HCT116 (cell line): ENCODE results near the gene FGD3. TPM values are rescaled to one million over a fixed set of nuclear protein-coding genes. Genes with fewer than 3 reads are reported as not detected.

Experiments
- ATAC-seq: fragments of 200-7000 bp; cut with Tn5 transposase; 2 replicates; pipeline ENCODE4 v1.9.1; 2020; ENCODE audit warnings: mild to moderate bottlenecking, moderate library complexity
- BruUV-seq: library from RNA; stranded (reverse); fragments of 400-500 nt; replicated peaks from 2 replicates; lab custom pipeline; 2021; lab: Mats Ljungman, UMichigan
- CTCF ChIA-PET: fragments of 300-600 bp; sonication (Branson Sonifier 250); formaldehyde crosslinking; loops from one replicate; lab custom pipeline; 2021; ENCODE audit warnings: antibody characterized with exemption; lab: Charles Lee
- POLR2A ChIA-PET: fragments of 300-600, 350-600 bp; sonication (Branson Sonifier 250); formaldehyde crosslinking; loops from one replicate; lab custom pipeline; 2021; ENCODE audit warnings: antibody characterized with exemption; lab: Charles Lee
- RAD21 ChIA-PET, 2 experiments: fragments of 300-600 bp; sonication (Branson Sonifier 250); formaldehyde crosslinking; loops; one replicate each; lab custom pipeline; 2023; ENCODE audit warnings: low total read pairs in 2 of 2; ENCODE audit not compliant: uncharacterized antibody in 2 of 2, unreplicated experiment in 2 of 2, low non-redundant PET in 1 of 2; lab: Charles Lee
- DNase-seq: peaks from one replicate; pipeline ENCODE4 v3.0.0-alpha.2; 2010; ENCODE audit warnings: low read depth, low spot score
- H2AFZ ChIP-seq: fragments of 200-600 bp; shearing (Covaris generic), sonication (generic); 2 replicates; pipeline ENCODE4 v1.6.1; 2017; ENCODE audit warnings: low read depth, mixed run types, mixed read lengths, antibody characterized with exemption, low read length; ENCODE audit not compliant: poor library complexity, severe bottlenecking
- H3K27ac ChIP-seq: 2 replicates; pipeline ENCODE4 v1.5.1; 2012; ENCODE audit warnings: low read depth, low read length
- H3K27me3 ChIP-seq: fragments of 200-600 bp; sonication (generic); 2 replicates; pipeline ENCODE4 v1.6.1; 2016; ENCODE audit warnings: mixed run types, low read length, mixed read lengths; ENCODE audit not compliant: insufficient read depth
- H3K36me3 ChIP-seq, 2 experiments: fragments of 200-500 bp in 1 of 2; fragments of 200-600 bp in 1 of 2; sonication (Bioruptor generic) in 1 of 2; sonication (generic) in 1 of 2; 2 replicates each; pipeline versions ENCODE4 v1.5.1 to v1.6.1; 2014 to 2016; ENCODE audit warnings: low read length in 2 of 2, inconsistent platforms in 1 of 2, mixed read lengths in 1 of 2, mixed run types in 1 of 2; ENCODE audit not compliant: insufficient read depth in 2 of 2, control insufficient read depth in 1 of 2
- H3K4me1 ChIP-seq, 2 experiments: fragments of 200-600 bp in 1 of 2; sonication (generic) in 1 of 2; 2 replicates each; pipeline versions ENCODE4 v1.5.1 to v1.6.1; 2012 to 2017; ENCODE audit warnings: low read length in 2 of 2, inconsistent platforms in 1 of 2, mild to moderate bottlenecking in 1 of 2, mixed read lengths in 1 of 2, mixed run types in 1 of 2, moderate library complexity in 1 of 2; ENCODE audit not compliant: insufficient read depth in 2 of 2, control insufficient read depth in 1 of 2
- H3K4me2 ChIP-seq: fragments of 200-600 bp; sonication (generic); 2 replicates; pipeline ENCODE4 v1.6.1; 2017; ENCODE audit warnings: mixed run types, low read length, mixed read lengths
- H3K4me3 ChIP-seq, 2 experiments: fragments of 200-600 bp in 1 of 2; sonication (generic) in 1 of 2; replicated peaks in 1 of 2; 2 replicates each; pipeline ENCODE4 v1.5.1; 2011 to 2016; ENCODE audit warnings: low read length in 2 of 2, control low read depth in 1 of 2, low read depth in 1 of 2, mild to moderate bottlenecking in 1 of 2, mixed read lengths in 1 of 2, mixed run types in 1 of 2
- H3K79me2 ChIP-seq: fragments of 200-600 bp; sonication (generic); 2 replicates; pipeline ENCODE4 v1.6.1; 2017; ENCODE audit warnings: mild to moderate bottlenecking, mixed run types, low read length, moderate library complexity, mixed read lengths; ENCODE audit not compliant: insufficient read depth
- H3K9ac ChIP-seq: fragments of 200-600 bp; sonication (generic); 2 replicates; pipeline ENCODE4 v1.6.1; 2016; ENCODE audit warnings: low read length, mixed read lengths
- H3K9me2 ChIP-seq: fragments of 200-600 bp; sonication (generic), shearing (Covaris generic); 2 replicates; pipeline ENCODE4 v1.6.1; 2017; ENCODE audit warnings: mixed run types, mild to moderate bottlenecking, moderate library complexity; ENCODE audit not compliant: insufficient read depth
- H3K9me3 ChIP-seq, 2 experiments: fragments of 200-500 bp in 1 of 2; fragments of 200-600 bp in 1 of 2; sonication (Bioruptor generic) in 1 of 2; sonication (generic) in 1 of 2; 2 replicates each; pipeline ENCODE4 v1.6.1; 2014 to 2017; ENCODE audit warnings: low read length in 2 of 2, mixed read lengths in 2 of 2, inconsistent platforms in 1 of 2, low read depth in 1 of 2, mild to moderate bottlenecking in 1 of 2, mixed run types in 1 of 2, moderate library complexity in 1 of 2; ENCODE audit not compliant: control insufficient read depth in 1 of 2, insufficient read depth in 1 of 2
- H4K20me1 ChIP-seq: fragments of 200-600 bp; sonication (generic), shearing (Covaris generic); 2 replicates; pipeline ENCODE4 v1.6.1; 2017; ENCODE audit warnings: mixed run types, mild to moderate bottlenecking, moderate library complexity; ENCODE audit not compliant: insufficient read depth
- CBX3 ChIP-seq: IDR thresholded peaks from 2 replicates; pipeline ENCODE4 v1.6.1; 2012; ENCODE audit warnings: low read depth
- CEBPB ChIP-seq: IDR thresholded peaks from 2 replicates; pipeline ENCODE4 v1.6.1; 2012; ENCODE audit warnings: low read depth
- EGR1 ChIP-seq: IDR thresholded peaks from 2 replicates; pipeline ENCODE4 v1.6.1; 2012; ENCODE audit warnings: low read depth
- ELF1 ChIP-seq: IDR thresholded peaks from 2 replicates; pipeline ENCODE4 v1.6.1; 2012; ENCODE audit warnings: low read depth, borderline replicate concordance
- EZH2phosphoT487 ChIP-seq: fragments of 200-600 bp; IDR thresholded peaks from 2 replicates; pipeline ENCODE4 v1.6.1; 2018; ENCODE audit warnings: antibody characterized with exemption, borderline replicate concordance
- JUND ChIP-seq: IDR thresholded peaks from 2 replicates; pipeline ENCODE4 v1.6.1; 2012
- POLR2A ChIP-seq: IDR thresholded peaks from 2 replicates; pipeline ENCODE4 v1.7.0; 2011; ENCODE audit warnings: borderline replicate concordance; ENCODE audit not compliant: insufficient read depth, insufficient read length; ENCODE audit errors: extremely low read depth
- POLR2AphosphoS5 ChIP-seq: IDR thresholded peaks from 2 replicates; pipeline ENCODE4 v1.6.1; 2011; ENCODE audit warnings: mild to moderate bottlenecking, low read depth, low read length, moderate library complexity
- RAD21 ChIP-seq: IDR thresholded peaks from 2 replicates; pipeline ENCODE4 v1.6.1; 2012; ENCODE audit warnings: low read depth, mild to moderate bottlenecking
- SIN3A ChIP-seq: IDR thresholded peaks from 2 replicates; pipeline ENCODE4 v1.6.1; 2012; ENCODE audit warnings: low read depth
- SP1 ChIP-seq: IDR thresholded peaks from 2 replicates; pipeline ENCODE4 v1.6.1; 2012; ENCODE audit warnings: low read depth
- SRF ChIP-seq: IDR thresholded peaks from 2 replicates; pipeline ENCODE4 v1.6.1; 2012; ENCODE audit warnings: low read depth
- TCF7L2 ChIP-seq: IDR thresholded peaks from 2 replicates; pipeline ENCODE4 v1.7.0; 2011; ENCODE audit warnings: borderline replicate concordance, inconsistent platforms; ENCODE audit not compliant: insufficient read depth, insufficient read length; ENCODE audit errors: extremely low read depth
- YY1 ChIP-seq: IDR thresholded peaks from 2 replicates; pipeline ENCODE4 v1.6.1; 2011; ENCODE audit warnings: low read length, low read depth, moderate library complexity, mild to moderate bottlenecking; ENCODE audit not compliant: insufficient replicate concordance; ENCODE audit errors: extremely low read depth
- ZFX ChIP-seq: fragments of 450-650 bp; IDR thresholded peaks from 2 replicates; pipeline ENCODE4 v1.6.1; 2017
- ZNF274 ChIP-seq: fragments of 200-500 bp; sonication (Bioruptor generic); IDR thresholded peaks from 2 replicates; pipeline ENCODE4 v1.6.1; 2014; ENCODE audit warnings: mild to moderate bottlenecking, low read depth, low read length, inconsistent platforms
- intact Hi-C: fragments of 100-400 bp; cut with micrococcal nuclease; formaldehyde crosslinking; loops from 2 replicates; pipeline ENCODE4 v1.10.0; 2022
- total RNA-seq: library from RNA; stranded (reverse); gene quantifications from one replicate; pipeline ENCODE4 v1.2.1, GENCODE V29; 2021; ENCODE audit not compliant: unreplicated experiment
- TF ChIP-seq, protein P1 (sequence below): IDR thresholded peaks from 2 replicates; pipeline ENCODE4 v1.6.1; 2012; ENCODE audit warnings: low read depth
- TF ChIP-seq, protein P2 (sequence below): IDR thresholded peaks from 2 replicates; pipeline ENCODE4 v1.6.1; 2012
- TF ChIP-seq, protein P3 (sequence below), 3 experiments: fragments of 200-600 bp in 1 of 3; sonication (generic) in 1 of 3; IDR thresholded peaks in 2 of 3; conservative IDR thresholded peaks in 1 of 3; 2 replicates each; pipeline ENCODE4 v1.5.1; 2012 to 2017; ENCODE audit warnings: low read depth in 2 of 3, low read length in 2 of 3, antibody characterized with exemption in 1 of 3, borderline replicate concordance in 1 of 3, control low read depth in 1 of 3, mild to moderate bottlenecking in 1 of 3, mixed read lengths in 1 of 3, mixed run types in 1 of 3, moderate library complexity in 1 of 3; ENCODE audit not compliant: insufficient read depth in 1 of 3
- TF ChIP-seq, protein P4 (sequence below): IDR thresholded peaks from 2 replicates; pipeline ENCODE4 v1.6.1; 2012

Gene FGD3
- total RNA-seq, 1 experiment from 2014 or later = 3.3 TPM

DNA sequence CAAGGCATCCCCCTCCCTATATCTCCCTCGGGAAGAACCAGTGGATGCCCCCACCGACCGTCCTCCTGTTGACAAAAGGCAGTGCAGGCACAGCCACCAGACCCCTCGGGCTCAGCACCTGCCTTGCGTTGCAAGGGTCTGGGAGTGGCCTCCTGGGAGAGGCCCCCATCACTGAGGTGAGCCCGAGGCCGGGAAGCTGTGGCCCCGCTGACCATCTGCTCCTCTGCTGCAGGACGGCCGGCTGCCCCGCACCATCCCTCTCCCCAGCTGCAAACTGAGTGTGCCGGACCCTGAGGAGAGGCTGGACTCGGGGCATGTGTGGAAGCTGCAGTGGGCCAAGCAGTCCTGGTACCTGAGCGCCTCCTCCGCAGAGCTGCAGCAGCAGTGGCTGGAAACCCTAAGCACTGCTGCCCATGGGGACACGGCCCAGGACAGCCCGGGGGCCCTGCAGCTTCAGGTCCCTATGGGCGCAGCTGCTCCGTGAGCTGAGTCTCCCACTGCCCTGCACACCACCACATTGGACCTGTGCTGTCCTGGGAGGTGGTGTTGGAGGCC lies 87.9 kb downstream of the FGD3 start:
- Histone ChIP-seq H3K4me3 (no peak overlapping the region), H3K9ac (no peak overlapping the region), H3K4me2 (no peak overlapping the region), H3K4me1 (no peaks in the 10 kb centered on the region), H4K20me1 (no peaks in the 10 kb centered on the region), H2AFZ (no peak overlapping the region), H3K36me3 (no peaks in the 10 kb centered on the region), H3K9me2 (no peaks in the 10 kb centered on the region), H3K9me3 (no peaks in the 10 kb centered on the region)
- no peak for ATAC-seq
- intact Hi-C loops = no loop called here
- DNase-seq = no peak
- BruUV-seq = no TSS peak
- CTCF ChIA-PET = no interaction called here
- TF ChIP-seq SP1 = no peak
- no peak for TF ChIP-seq POLR2A
- no peak for TF ChIP-seq SRF
- TF ChIP-seq RAD21 = no peak
- no peak for TF ChIP-seq SIN3A
- TF ChIP-seq CEBPB = no peak
- no peak for TF ChIP-seq ZNF274
- TF ChIP-seq, protein P1, sequence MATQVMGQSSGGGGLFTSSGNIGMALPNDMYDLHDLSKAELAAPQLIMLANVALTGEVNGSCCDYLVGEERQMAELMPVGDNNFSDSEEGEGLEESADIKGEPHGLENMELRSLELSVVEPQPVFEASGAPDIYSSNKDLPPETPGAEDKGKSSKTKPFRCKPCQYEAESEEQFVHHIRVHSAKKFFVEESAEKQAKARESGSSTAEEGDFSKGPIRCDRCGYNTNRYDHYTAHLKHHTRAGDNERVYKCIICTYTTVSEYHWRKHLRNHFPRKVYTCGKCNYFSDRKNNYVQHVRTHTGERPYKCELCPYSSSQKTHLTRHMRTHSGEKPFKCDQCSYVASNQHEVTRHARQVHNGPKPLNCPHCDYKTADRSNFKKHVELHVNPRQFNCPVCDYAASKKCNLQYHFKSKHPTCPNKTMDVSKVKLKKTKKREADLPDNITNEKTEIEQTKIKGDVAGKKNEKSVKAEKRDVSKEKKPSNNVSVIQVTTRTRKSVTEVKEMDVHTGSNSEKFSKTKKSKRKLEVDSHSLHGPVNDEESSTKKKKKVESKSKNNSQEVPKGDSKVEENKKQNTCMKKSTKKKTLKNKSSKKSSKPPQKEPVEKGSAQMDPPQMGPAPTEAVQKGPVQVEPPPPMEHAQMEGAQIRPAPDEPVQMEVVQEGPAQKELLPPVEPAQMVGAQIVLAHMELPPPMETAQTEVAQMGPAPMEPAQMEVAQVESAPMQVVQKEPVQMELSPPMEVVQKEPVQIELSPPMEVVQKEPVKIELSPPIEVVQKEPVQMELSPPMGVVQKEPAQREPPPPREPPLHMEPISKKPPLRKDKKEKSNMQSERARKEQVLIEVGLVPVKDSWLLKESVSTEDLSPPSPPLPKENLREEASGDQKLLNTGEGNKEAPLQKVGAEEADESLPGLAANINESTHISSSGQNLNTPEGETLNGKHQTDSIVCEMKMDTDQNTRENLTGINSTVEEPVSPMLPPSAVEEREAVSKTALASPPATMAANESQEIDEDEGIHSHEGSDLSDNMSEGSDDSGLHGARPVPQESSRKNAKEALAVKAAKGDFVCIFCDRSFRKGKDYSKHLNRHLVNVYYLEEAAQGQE = no peak
- no peak for TF ChIP-seq ELF1
- no peak for TF ChIP-seq POLR2AphosphoS5
- TF ChIP-seq, protein P2, sequence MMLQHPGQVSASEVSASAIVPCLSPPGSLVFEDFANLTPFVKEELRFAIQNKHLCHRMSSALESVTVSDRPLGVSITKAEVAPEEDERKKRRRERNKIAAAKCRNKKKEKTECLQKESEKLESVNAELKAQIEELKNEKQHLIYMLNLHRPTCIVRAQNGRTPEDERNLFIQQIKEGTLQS = no peak
- TF ChIP-seq TCF7L2 = no peak
- TF ChIP-seq JUND = no peak
- TF ChIP-seq CBX3 = no peak
- no peak for TF ChIP-seq YY1
- TF ChIP-seq, protein P3, sequence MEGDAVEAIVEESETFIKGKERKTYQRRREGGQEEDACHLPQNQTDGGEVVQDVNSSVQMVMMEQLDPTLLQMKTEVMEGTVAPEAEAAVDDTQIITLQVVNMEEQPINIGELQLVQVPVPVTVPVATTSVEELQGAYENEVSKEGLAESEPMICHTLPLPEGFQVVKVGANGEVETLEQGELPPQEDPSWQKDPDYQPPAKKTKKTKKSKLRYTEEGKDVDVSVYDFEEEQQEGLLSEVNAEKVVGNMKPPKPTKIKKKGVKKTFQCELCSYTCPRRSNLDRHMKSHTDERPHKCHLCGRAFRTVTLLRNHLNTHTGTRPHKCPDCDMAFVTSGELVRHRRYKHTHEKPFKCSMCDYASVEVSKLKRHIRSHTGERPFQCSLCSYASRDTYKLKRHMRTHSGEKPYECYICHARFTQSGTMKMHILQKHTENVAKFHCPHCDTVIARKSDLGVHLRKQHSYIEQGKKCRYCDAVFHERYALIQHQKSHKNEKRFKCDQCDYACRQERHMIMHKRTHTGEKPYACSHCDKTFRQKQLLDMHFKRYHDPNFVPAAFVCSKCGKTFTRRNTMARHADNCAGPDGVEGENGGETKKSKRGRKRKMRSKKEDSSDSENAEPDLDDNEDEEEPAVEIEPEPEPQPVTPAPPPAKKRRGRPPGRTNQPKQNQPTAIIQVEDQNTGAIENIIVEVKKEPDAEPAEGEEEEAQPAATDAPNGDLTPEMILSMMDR (IDR thresholded peaks at IDR 0.05 in 2 of 3, conservative IDR thresholded peaks at IDR 0.05 in 1 of 3; ENCODE audit: borderline replicate concordance in 1 of 3, insufficient read depth in 1 of 3, low read depth in 2 of 3, low read length in 2 of 3) = no peak
- no peak for TF ChIP-seq EZH2phosphoT487
- TF ChIP-seq, protein P4, sequence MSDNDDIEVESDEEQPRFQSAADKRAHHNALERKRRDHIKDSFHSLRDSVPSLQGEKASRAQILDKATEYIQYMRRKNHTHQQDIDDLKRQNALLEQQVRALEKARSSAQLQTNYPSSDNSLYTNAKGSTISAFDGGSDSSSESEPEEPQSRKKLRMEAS = no peak
- no peak for TF ChIP-seq EGR1
- TF ChIP-seq ZFX = no peak
- TF ChIP-seq, all 23 proteins: peak for 0
- Histone ChIP-seq H3K27me3 (no peaks in the 10 kb centered on the region), H3K79me2 (no peaks in the 10 kb centered on the region), H3K27ac (no peak overlapping the region)
- RAD21 ChIA-PET = no interaction called here
- POLR2A ChIA-PET = no interaction called here
